HUES48 (cell line): ENCODE results near the gene ICAM4.
A peak's percentile ranks its signal among the peaks of the same experiment; 100 is the strongest.

Source experiments
- H3K27ac ChIP-seq: one replicate; pipeline ENCODE4 v1.7.0; 2013; ENCODE audit warnings: low read depth, low read length, inconsistent platforms
- H3K27me3 ChIP-seq: 2 replicates; pipeline ENCODE4 v1.6.1; 2013; ENCODE audit warnings: mild to moderate bottlenecking, low read length; ENCODE audit not compliant: control insufficient read depth, insufficient read depth
- H3K36me3 ChIP-seq: 2 replicates; pipeline ENCODE4 v1.6.1; 2013; ENCODE audit warnings: low read length; ENCODE audit not compliant: control insufficient read depth, insufficient read depth
- H3K4me1 ChIP-seq: 2 replicates; pipeline ENCODE4 v1.6.1; 2013; ENCODE audit warnings: mild to moderate bottlenecking, low read length; ENCODE audit not compliant: control insufficient read depth, insufficient read depth
- H3K4me3 ChIP-seq: 2 replicates; pipeline ENCODE4 v1.5.1; 2013; ENCODE audit warnings: mild to moderate bottlenecking, low read depth, low read length
- H3K9ac ChIP-seq: 2 replicates; pipeline ENCODE4 v1.6.1; 2013; ENCODE audit warnings: mild to moderate bottlenecking, low read depth, low read length, moderate library complexity
- H3K9me3 ChIP-seq: 2 replicates; pipeline ENCODE4 v1.6.1; 2013; ENCODE audit warnings: low read length; ENCODE audit not compliant: control insufficient read depth, insufficient read depth

The ICAM4 gene

DNA sequence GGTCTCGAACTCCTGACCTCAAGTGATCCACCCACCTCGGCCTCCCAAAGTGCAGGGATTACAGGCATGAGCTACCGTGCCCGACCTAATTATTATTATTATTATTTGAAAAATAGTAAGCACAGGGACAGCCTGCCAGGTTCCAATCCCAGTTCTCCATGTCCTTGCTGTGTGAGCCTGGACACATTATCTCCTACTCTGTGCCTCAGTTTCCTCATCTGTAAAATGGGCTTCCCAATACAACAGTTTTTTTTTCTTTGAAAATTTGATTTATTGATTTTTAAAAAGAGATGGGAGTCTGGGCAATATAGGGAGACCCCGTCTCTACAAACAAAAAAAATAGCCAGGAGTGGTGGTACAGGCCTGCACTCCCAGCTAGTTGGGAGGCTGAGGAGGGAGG is 19.6 kb downstream of the ICAM4 start:
- no peaks in the 10 kb centered on the region for H3K4me1 ChIP-seq
- no peak overlapping the region for H3K4me3 ChIP-seq
- H3K27ac ChIP-seq: no peak overlapping the region
- H3K27me3 ChIP-seq: no peaks in the 10 kb centered on the region
- no peak overlapping the region for H3K9ac ChIP-seq
- H3K9me3 ChIP-seq: no peaks in the 10 kb centered on the region
- H3K36me3 ChIP-seq: peaks cover 12% of the 10 kb centered on the region; the same call in 1 of the 2 replicates

DNA sequence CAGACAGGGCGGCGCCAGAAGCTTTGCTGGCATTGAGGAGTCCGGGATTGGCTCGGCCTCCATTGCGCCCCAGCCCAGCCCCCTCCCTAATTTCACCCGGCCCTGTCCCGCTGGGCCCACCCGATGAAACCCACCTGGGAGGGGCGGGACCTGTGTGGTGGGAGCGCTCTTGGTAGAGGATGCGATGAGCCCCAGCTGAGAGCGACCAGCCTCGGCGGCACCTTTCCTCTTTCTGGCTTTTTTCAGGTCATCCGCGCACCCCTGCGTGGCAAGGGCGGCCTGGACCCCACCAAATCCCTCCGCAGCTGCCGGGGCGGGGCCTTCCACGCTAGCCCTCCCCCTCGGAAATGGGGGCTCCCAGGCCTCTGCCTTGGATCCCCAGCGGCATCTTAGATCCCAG is 22.7 kb downstream of the ICAM4 start, which contains the start of gene ZGLP1:
ZGLP1 (minus strand) TSS at position 393 of the 400 bp plus-strand sequence.
- peaks cover 17% of the 10 kb centered on the region; the same call in 1 of the 2 replicates for H3K36me3 ChIP-seq
- H3K9me3 ChIP-seq: no peaks in the 10 kb centered on the region
- no peaks in the 10 kb centered on the region for H3K27me3 ChIP-seq
- H3K27ac ChIP-seq: no peak within 1 kb of the TSS
- no peak within 1 kb of the TSS for H3K4me3 ChIP-seq
- no peaks in the 10 kb centered on the region for H3K4me1 ChIP-seq
- H3K9ac ChIP-seq: no peak within 1 kb of the TSS

DNA sequence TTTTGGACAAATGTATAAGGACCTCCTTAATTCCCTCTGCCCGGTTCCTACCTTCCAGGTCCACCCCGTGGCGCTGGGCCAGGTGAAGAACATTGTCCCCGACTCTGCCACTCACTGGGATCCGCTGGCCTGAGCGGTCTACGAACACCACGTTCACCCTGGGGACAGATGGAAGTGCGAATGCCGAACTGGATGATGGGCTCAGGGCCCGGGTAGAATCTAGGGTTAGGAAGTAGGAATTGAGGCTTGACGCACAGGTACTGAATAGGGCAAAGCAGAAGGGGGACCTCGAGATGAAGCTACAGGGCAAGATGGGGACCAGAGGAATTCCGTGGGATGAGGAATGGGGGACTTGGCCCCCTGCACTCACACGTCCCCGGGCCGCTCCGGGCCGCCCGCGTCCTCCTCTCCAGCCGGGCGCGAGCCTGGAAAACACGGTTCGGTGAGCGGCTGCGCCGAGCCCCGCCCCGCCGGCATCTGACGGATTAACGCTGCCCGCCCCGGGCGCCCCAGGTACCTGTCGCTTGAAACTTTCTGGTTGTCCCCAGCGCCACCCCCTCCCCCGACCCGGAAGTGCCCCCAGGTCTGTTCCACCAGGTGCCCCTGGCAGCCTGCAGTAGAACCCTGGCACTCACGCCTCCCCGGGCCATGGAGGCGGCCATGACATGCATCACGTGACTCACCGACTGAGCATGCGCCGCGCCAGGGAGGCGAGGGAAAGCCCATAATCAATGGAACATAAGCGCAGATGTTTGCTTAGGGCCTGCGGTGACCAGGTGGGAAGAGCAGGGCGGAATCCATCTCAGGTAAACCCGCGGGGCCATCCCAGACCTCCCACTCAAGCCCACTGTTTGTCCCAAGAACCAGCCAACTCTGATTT is 28.8 kb downstream of the ICAM4 start, which contains the start of gene FDX2:
FDX2 (minus strand) TSS at position 681 of the 880 bp plus-strand sequence; CDS start at position 662, 19 bp downstream.
- H3K27ac ChIP-seq: peak within 1 kb of the TSS; percentile 85
- H3K4me1 ChIP-seq: no peaks in the 10 kb centered on the region
- peaks cover 49% of the 10 kb centered on the region for H3K36me3 ChIP-seq
- no peaks in the 10 kb centered on the region for H3K9me3 ChIP-seq
- peak within 1 kb of the TSS; percentile 54 for H3K9ac ChIP-seq
- H3K27me3 ChIP-seq: no peaks in the 10 kb centered on the region
- H3K4me3 ChIP-seq: peak within 1 kb of the TSS; percentile 79

DNA sequence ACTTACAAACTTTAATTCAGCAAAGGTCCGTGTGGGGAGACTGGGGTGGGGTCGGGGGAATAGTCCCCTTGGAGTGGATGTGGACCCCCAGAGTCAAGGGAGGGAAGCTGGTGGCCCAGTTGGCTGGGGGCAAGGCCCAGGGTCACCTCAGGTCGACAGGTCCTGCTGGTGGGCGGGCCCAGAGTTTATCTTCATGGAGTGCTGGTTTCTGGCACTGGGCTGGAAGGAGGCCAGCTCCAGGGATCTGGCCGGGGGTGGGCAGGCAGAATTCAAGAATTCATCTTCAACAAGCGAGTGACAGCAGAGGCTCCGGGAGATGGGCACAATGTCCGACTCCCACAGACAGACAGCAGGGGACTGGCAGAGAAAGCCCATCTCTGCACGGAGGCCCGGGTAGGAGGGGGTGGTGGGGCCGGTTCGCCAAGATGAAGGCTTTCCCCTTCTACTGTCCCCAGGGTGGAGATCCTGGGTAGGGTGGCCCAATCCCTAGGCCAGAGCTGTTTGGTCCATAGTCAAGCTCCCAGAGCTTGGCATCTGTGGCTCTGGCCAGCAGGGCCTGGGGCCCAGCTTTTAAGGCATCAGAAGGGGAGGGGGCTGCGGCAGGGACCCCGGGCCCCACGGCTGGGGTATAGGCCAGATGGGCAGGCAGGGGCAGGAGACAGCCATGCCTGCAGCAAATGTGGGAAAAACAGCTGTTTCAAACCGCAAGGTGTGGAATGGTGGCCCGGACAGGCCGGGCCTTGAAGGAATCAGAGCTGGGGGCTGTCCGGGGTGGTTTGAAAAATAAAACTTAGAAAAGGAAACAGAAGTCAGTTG is 29.7 kb downstream of the ICAM4 start:
- no peak overlapping the region for H3K9ac ChIP-seq
- peak overlapping the region; percentile 85 for H3K27ac ChIP-seq
- peaks cover 52% of the 10 kb centered on the region for H3K36me3 ChIP-seq
- no peaks in the 10 kb centered on the region for H3K9me3 ChIP-seq
- no peaks in the 10 kb centered on the region for H3K27me3 ChIP-seq
- peak overlapping the region; percentile 79 for H3K4me3 ChIP-seq
- H3K4me1 ChIP-seq: no peaks in the 10 kb centered on the region

DNA sequence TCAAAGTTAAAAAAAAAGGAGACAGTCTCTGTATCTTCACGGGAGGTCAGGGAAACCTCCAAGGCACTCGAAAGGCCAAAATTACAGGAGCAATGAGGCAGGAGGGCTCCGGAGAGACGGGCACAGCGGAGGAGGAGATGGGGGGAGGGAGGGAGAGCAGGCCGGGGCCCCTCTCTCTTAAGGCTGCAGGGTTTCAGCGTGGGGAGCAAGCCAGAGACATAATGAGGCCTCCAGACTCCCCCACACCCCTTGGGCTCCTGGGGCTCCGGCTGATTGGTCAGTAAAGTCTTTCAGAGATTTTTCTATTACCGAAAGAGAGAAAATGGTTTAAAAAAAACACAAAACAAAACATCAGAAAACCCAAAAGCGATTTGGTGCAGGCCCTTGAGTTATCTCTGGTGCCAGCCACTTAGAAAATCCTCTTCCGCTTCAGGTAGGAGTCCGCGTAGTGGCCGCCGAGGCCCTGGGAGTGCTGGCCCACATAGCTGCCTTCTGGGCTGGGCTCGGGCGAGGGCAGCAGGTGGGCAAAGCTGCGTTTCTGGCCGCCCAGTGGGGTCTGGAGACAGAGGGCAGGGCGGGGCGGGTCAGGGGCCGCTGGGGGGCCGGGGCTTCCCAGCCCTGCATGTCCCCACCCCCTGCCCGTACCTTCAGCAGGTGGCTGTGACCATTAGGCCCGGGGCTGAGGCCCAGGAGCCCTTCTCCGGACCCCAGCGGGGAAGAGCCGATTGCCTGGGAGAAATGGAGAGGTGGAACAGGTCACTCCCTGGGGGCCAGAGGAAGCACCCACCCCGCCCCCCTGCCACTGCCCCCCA is 30.5 kb downstream of the ICAM4 start:
- Histone ChIP-seq H3K27ac (no peak overlapping the region), H3K9ac (no peak overlapping the region), H3K4me1 (no peaks in the 10 kb centered on the region), H3K4me3 (no peak overlapping the region), H3K27me3 (no peaks in the 10 kb centered on the region), H3K9me3 (no peaks in the 10 kb centered on the region), H3K36me3 (peaks cover 60% of the 10 kb centered on the region)

DNA sequence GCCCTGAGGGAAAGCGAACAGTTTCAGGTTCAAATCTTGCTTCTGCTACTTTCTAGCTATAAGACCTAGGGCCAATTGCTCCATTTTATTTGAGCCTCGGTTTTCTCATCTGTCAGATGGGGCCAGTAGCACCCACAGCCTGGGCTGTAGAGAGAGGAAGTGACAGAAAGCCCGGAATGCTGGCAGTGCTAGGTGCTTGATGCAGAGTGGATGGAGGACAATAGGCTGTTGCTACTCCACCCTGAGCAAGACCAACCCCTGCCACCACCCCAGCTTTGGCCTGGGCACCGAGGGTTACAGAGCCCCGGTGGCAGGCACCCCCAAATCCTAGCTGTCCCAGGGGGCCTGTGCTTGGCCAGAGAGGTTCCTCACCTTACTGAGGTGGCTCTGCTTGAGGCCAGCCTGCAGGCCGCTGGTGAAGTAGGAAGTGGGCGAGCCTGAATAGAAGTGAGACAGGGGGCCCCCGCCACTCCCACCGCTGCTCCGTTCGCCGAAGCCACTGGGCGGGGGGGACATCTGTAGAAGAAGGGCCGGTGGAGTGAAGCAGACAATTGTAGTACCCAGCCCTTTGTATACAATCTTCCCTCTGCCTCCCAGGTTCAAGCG is 31.2 kb downstream of the ICAM4 start:
- Histone ChIP-seq H3K9ac (no peak overlapping the region), H3K9me3 (no peaks in the 10 kb centered on the region), H3K27me3 (no peaks in the 10 kb centered on the region), H3K27ac (no peak overlapping the region), H3K36me3 (peaks cover 67% of the 10 kb centered on the region), H3K4me3 (no peak overlapping the region), H3K4me1 (no peaks in the 10 kb centered on the region)

DNA sequence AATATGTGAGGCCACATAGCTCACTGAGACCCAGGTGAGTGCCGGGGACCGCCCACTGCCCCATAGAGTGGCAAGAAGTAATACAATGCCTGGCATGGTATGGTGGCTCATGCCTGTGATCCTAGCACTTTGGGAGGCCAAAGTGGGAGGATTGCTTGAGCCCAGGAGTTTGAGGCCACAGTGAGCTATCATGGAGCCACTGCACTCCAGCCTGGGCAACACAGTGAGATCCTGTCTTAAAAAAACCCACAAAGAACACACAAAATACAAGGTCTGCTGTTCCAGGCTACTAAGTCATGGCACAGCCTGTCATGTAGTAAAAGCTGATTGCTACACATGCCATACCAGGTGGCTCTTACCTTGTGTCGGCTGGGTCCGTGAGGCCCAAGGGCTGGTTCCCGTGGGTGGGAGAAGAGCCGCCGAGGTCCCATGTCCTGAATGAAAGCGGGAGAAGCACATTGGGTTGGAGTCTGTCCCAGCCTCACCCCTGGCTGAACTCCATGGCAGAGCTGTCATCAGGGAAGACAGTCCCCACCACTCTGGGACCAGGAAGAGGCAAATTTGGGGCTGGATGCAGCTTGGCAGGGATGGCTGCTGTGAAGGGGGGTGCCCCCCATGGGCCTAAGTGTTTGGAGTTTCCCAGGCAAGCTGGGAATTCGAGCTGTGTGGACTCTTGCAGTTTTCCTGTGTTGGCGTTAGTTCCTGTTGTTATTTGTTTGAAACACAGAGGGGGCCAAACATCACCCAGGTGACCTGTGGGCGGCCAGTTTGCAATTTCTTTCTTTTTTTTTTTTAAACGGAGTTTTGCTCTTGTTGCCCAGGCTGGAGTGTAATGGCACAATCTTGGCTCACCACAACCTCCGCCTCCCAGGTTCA is 32.3 kb downstream of the ICAM4 start:
- no peaks in the 10 kb centered on the region for H3K4me1 ChIP-seq
- peaks cover 70% of the 10 kb centered on the region for H3K36me3 ChIP-seq
- H3K27ac ChIP-seq: no peak overlapping the region
- H3K9me3 ChIP-seq: no peaks in the 10 kb centered on the region
- no peaks in the 10 kb centered on the region for H3K27me3 ChIP-seq
- H3K4me3 ChIP-seq: no peak overlapping the region
- H3K9ac ChIP-seq: no peak overlapping the region

DNA sequence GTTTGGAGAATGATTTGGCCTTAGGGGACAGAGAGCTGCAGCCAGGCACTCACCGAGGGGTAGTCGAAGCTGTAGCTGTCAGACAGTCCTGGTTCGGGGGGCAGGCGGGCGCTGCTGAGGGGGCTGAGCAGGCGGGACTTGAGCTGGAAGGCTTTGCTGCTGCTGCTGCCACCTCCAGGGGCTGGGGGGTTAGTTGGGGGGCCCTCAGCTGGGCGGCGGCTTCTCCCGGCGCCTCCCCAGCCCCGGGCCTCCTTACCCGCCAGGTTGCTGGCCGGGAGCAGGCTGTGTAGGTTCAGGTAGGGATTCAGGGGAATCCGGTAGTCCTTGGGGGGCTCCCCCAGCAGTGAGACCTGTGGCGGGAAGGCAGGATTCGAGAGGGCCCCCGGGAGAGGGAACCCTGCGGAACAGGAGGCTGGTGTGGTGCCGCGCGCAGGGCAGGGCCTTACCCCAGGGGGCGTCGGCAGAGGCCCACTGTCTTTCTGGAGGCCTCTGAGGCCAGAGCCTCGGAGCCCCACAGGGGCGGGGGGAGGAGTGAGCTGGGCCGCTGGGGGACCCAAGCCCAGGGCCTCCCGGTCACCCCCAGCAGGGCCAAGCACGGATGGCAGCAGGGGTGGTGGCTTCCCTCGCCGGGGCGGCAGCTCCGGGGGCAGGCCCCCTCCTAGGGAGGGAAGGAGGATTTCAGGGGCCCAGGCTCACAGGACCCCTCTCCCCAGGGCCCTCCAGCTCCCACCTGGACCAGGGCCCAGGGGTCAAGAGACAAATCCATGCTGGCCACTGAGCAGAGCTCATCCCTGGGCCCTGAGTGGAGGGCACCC is 34.1 kb downstream of the ICAM4 start:
- no peak overlapping the region for H3K4me3 ChIP-seq
- peaks cover 86% of the 10 kb centered on the region for H3K36me3 ChIP-seq
- no peak overlapping the region for H3K9ac ChIP-seq
- no peak overlapping the region for H3K27ac ChIP-seq
- no peaks in the 10 kb centered on the region for H3K4me1 ChIP-seq
- no peaks in the 10 kb centered on the region for H3K27me3 ChIP-seq
- H3K9me3 ChIP-seq: no peaks in the 10 kb centered on the region

DNA sequence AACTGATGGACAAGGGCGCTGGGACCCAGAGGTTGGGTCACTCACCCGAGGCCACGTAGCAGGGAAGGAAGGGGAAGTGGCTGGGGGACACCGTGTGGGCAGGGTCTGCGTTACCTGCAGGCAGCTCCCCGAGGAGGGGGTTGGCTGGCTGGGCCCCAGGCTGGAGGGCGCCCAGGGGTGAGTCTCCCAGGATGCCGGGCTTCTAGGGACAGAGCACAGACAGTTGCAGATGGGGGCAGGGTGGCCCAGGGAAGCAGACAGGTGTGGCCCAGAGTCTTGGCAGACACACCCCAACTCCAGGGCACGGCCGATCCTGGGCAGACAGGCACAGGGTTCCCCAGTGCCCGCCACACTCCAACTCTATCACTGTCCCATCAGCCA is 34.7 kb downstream of the ICAM4 start:
- Histone ChIP-seq H3K36me3 (peaks cover 90% of the 10 kb centered on the region), H3K27me3 (no peaks in the 10 kb centered on the region), H3K4me3 (no peak overlapping the region), H3K9ac (no peak overlapping the region), H3K4me1 (no peaks in the 10 kb centered on the region), H3K9me3 (no peaks in the 10 kb centered on the region), H3K27ac (no peak overlapping the region)
